Activated CD4-positive, alpha-beta T cell treated with anti-CD3 and anti-CD28 coated beads, Interleukin-2, amount 50 U/mL, for 1 hour (primary cell): Measurements from ENCODE around the gene SLC6A4.
"Not testable (repeated sequence)": the region's sequence is repeated elsewhere in the genome, so short reads cannot be mapped to it uniquely, and the experiment has no call there.

ENCODE experiments used
- DNase-seq: peaks from one replicate; pipeline ENCODE4 v3.0.0-alpha.2; 2020

The SLC6A4 gene

DNA sequence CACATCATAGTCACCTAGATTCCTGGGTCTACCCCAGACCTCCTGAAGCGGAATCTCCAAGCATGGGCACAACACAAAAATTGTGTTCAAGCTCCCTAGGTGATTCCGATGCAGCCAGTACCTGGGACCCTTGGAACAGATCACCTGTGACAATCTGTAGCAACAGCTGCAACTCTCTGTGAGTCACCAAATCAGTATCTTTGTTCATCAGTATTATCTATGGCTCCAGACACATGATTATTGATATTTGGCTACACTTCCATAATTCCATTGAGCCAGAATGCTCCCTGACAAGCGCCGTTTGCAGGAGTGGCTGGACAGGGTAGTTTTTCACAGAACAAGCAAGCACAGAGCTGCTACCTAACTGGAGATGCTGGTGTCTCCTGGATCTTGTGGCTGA is 16.2 kb downstream of the SLC6A4 start:
- DNase-seq: no peak

- no peak for DNase-seq
Observed at GRCh38 chr17:30218799-30219198, 16.7 kb downstream of the SLC6A4 start.

GRCh38 chr17:30217746-30218245 is 17.7 kb downstream of the SLC6A4 start:
- DNase-seq: no peak

DNA sequence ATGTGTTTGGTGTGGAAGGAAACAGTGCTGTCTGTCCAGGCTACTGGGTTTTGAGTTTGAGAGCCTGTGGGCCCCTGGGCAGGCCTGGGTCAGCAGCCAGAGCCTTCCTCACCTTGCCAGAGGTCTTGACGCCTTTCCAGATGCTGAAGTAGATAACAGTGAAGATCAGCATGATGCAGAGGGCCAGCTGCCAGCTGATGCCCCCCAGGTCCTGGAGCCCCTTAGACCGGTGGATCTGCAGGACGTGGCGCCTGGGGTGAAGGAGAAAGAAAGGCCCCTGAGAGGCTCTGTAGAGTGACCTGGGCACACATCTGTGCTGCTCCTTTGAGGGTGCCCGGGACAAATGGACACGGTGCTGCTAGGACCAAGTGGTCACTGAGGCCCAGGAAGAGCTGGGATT is 18.4 kb downstream of the SLC6A4 start:
- no peak for DNase-seq

DNA sequence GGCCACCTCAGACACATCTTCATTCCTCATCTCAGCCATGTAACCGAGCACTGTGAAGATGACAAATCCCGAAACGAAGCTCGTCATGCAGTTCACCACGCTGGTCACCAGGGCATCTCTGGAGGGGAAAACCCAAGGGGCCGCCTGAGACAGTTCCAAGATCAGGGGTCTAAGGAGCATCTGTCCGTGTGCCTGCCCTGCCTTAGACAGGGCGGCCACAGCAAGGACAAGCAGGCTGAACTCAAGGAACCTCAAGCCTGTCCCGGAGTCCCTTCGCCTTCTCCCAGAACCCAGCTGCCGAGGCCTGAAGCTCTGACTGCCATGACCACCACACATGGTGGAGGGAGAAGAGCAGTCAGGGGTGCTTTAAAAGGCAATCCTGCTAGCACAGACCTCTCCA is 22.7 kb downstream of the SLC6A4 start:
- DNase-seq: no peak

DNA sequence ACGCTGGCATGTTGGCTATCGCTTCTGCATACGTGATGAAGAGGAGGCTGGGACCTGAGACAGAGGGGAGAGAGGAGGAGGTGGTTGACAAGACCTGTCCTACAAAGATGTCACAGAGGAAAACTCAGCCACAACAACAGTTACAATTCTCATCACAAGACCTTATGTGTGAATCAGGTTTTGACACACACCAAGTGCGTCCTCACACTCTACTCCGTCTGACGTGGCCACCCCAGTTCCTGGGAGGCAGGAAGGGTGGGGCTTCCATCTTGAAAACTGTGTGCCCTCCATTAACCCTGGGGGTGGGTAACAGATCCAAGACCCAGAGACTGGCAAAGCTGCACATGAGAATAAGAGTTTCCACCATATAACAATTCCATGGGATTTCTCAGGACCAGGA is 24.1 kb downstream of the SLC6A4 start:
- DNase-seq: no peak

- no peak for DNase-seq
Observed at GRCh38 chr17:30210901-30211300, 24.6 kb downstream of the SLC6A4 start.

- DNase-seq: no peak
Observed at GRCh38 chr17:30210366-30210765, 25.1 kb downstream of the SLC6A4 start.

DNA sequence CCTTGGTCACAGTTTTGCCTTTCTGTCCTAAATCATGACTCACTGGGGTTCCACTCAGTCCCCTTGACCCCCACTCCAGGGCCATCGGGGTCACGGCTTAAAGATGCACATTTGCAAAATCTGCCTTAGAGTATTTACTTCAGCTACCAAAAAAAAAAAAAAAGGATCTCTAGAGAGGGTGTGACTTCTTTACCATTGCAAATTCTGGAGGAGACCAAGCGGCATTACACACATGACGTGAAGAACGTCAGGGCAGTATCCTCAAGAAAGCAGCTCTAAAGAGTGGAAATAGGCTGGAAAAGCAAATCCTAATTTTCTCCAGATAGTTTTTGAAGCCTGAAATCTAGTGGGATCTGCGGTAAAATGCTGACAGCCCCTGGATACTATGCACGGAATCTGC is 25.6 kb downstream of the SLC6A4 start:
- no peak for DNase-seq

DNA sequence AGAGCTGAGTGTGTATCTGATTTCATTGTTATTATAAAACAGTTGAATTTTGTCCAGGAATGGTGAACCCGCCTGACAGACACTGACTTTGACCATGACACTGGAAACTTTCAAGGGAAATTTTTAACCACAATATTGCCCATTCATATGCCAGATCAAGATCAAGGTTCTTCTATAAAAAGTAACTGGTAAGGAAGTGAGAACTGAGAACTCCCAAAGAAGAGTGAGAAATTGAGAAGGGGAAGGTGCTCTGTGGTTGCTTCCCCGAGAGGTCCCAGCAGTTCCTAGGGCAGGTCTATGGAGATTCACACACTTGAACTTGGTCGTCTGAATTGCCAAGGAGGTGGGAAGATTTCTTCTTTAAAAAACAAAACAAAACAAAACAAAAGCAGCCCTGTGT is 27.3 kb downstream of the SLC6A4 start:
- DNase-seq: no peak

DNA sequence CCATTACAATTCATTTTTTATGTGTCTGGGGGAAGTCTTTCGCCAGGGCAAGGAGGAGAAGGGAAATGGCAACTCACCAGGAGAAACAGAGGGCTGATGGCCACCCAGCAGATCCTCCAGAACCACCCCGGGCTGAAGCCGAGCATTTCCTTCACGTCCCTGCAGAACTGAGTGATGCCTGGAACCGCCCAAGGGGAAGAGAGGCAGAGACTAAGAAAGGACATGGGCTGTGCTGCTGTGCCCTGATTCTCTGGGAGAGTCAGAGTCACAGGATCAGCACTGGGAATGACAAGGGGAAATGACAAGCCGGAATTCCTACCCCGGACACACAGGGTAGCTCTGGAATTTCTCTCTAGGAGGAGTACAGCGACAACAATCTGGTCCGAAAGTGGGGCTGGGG is 27.8 kb downstream of the SLC6A4 start:
- DNase-seq: no peak

DNA sequence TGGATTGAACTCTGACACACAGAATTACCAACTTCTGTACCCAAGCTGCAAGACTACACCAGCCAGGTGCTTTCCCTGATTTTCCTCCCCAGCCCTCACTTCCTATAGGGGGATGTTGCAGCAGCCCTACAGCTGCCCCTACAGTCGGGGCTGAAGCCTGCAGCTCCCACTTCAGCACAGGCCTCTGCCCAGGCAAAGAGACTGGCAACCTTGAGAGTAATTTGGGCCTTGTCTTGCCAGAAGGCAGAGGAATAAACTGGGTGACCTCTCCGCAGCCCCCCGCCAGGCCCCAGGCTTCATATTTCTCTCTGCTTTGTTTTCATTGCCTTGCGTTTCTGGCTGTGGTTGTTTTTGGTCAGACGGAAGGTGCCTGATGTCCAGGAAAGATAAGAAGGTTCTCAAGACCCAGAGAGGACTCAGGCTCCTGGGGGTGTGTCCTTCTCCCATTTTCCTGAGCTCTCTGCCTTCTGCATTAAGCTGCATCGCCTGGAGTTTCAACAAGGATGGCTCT is 32.0 kb downstream of the SLC6A4 start:
- DNase-seq: no peak

GRCh38 chr17:30200656-30201055 is 34.8 kb downstream of the SLC6A4 start:
- not testable (repeated sequence) for DNase-seq

GRCh38 chr17:30200106-30200505 is 35.4 kb downstream of the SLC6A4 start:
- no peak for DNase-seq

DNA sequence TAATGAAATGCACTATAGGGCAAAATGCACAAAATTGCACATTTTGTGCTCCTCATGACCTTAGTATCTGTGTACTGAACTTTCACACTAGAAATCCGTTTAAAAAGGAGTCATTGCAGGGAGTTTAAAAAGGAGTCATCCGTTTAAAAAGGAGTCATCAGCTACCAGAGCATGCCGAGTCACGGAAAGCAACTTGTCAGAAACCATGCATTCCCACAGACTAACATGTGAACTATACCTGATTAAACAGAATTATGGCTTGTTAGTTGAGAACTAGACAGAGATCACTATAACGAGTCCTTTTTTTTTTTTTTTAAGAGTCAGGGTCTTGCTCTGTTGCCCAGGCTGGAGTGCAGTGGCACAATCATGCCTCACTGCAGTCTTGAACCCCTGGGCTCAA is 35.9 kb downstream of the SLC6A4 start:
- no peak for DNase-seq

DNA sequence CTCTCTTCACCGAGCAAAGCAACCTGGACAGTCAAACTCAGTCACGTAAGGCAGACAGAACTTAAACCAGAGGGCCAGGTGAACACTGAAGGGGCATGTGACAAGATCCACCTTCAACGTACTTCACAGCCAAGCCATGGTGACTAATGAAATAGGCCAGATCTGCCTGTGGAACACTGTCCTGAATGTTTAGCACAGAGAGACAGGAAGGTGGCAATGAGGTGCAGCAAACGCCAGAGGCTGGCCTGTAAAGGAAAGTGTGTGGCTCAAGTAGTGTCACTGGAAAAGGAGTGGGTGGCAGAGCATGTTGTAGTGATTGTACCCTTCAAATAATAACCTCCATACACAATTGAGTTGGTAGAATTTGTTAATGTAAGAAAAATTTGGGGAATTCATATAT is 38.1 kb downstream of the SLC6A4 start:
- DNase-seq: no peak

- no peak for DNase-seq
Observed at GRCh38 chr17:30196504-30196903, 39.0 kb downstream of the SLC6A4 start.

GRCh38 chr17:30191072-30191471 is 44.4 kb downstream of the SLC6A4 start:
- no peak for DNase-seq

- DNase-seq: no peak
Observed at GRCh38 chr17:30188211-30188939, 47.1 kb downstream of the SLC6A4 start.

DNA sequence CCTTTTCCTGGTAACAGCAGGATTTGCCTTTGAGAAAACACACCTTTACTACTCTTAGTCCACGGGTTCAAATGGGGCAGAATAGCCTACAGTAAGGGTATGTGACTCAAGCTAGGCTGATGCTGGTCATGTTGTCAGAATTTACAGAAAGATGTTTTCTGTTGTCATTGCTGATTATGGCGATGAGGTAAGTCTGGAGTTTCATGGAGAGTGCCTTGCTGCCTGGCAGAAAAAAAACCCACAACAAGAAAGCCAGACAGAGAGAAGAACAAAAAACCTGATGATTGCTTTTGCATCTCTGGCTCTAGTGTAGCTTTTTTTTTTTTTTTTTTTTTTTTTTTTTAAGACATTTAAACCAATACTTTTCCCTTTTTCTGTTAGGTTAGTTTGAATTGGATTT is 47.9 kb downstream of the SLC6A4 start:
- no peak for DNase-seq

DNA sequence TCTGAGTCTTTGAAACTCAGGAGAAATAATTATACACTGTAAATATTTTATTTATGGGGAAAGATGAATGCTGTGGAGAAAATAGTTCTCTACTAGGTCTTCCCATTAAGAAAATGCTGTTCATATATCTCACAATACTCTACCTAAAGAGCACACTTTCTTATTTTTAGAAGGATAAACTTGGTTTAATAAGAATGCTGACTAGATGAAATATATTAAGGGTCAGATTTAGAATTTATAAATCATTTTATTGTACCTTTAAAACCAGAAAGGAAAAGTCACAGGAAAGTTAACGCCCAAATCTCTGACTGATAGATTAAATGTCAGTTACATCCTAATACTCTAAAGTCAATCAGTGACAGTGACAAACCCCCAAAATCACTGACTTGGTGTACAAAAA is 48.7 kb downstream of the SLC6A4 start:
- no peak for DNase-seq

- no peak for DNase-seq
Observed at GRCh38 chr17:30176855-30177254, 58.6 kb downstream of the SLC6A4 start.

DNA sequence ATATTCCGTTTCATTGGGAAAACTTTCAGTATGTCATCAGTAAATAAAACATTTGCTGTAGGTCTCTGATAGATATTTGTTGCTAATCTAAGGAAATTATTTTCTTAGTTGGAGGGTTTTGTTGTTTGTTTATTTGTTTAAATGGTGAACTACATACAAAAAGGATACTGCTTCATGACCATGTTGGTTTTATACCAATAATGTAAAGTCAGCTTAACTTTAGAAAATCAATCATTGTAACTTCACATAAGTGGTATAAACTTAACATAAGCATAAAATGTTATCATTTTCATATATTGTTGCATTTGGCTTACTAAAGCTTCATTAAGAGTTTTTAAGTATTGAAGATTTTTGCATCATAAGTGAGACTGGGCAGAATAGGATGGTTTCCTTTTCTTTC is 60.9 kb downstream of the SLC6A4 start:
- DNase-seq: no peak

- DNase-seq: no peak
Observed at GRCh38 chr17:30173649-30174048, 61.8 kb downstream of the SLC6A4 start.

- no peak for DNase-seq
Observed at GRCh38 chr17:30172560-30172959, 62.9 kb downstream of the SLC6A4 start.
